Activated CD8-positive, alpha-beta T cell treated with anti-CD3 and anti-CD28 coated beads for 36 hours (primary cell): ENCODE measurements around the gene HTR3B. TPM values are rescaled to one million over a fixed set of nuclear protein-coding genes. Genes with fewer than 3 reads are reported as not detected.
A peak's percentile ranks its signal among the peaks of the same experiment; 100 is the strongest.

ENCODE experiments used
- ATAC-seq: fragments of 200-7000 bp; cut with Tn5 transposase; one replicate; pipeline ENCODE4 v1.10.0; 2021; ENCODE audit warnings: mild to moderate bottlenecking, moderate library complexity
- CTCF ChIA-PET: fragments of 350-600 bp; sonication (Branson Sonifier 250); formaldehyde crosslinking; loops from one replicate; lab custom pipeline; 2021; ENCODE audit warnings: antibody characterized with exemption; lab: Charles Lee
- POLR2A ChIA-PET: fragments of 350-600 bp; sonication (Branson Sonifier 250); formaldehyde crosslinking; loops from one replicate; lab custom pipeline; 2021; ENCODE audit warnings: antibody characterized with exemption; lab: Charles Lee
- DNase-seq: peaks from one replicate; pipeline ENCODE4 v3.0.0-alpha.2; 2020
- H3K27ac Mint-ChIP-seq: one replicate; pipeline ENCODE4 v1.8.0; 2021; ENCODE audit warnings: mild to moderate bottlenecking, mixed read lengths
- H3K27me3 Mint-ChIP-seq: one replicate; pipeline ENCODE4 v1.8.0; 2021; ENCODE audit warnings: mixed read lengths
- H3K36me3 Mint-ChIP-seq: one replicate; pipeline ENCODE4 v1.8.0; 2021; ENCODE audit warnings: low read depth, mixed read lengths
- H3K4me1 Mint-ChIP-seq: one replicate; pipeline ENCODE4 v1.8.0; 2021; ENCODE audit warnings: low read depth, mixed read lengths
- H3K4me3 Mint-ChIP-seq: one replicate; pipeline ENCODE4 v1.8.0; 2021; ENCODE audit warnings: mild to moderate bottlenecking, moderate library complexity, mixed read lengths
- H3K9me3 Mint-ChIP-seq: one replicate; pipeline ENCODE4 v1.8.0; 2021; ENCODE audit warnings: mixed read lengths
- intact Hi-C: fragments of 100-400 bp; cut with micrococcal nuclease; formaldehyde crosslinking; loops from one replicate; pipeline ENCODE4 v1.10.0; 2022
- total RNA-seq, 2 experiments: library from RNA; stranded (reverse); gene quantifications; one replicate each; pipeline ENCODE4 v1.2.3, GENCODE V29; 2021
- TF ChIP-seq, protein P1 (sequence below): fragments of 200-600 bp; IDR thresholded peaks from one replicate; pipeline ENCODE4 v1.8.0; 2022; ENCODE audit warnings: antibody characterized with exemption, mild to moderate bottlenecking

The HTR3B gene
- total RNA-seq, 2 experiments from 2014 or later: not detected

DNA sequence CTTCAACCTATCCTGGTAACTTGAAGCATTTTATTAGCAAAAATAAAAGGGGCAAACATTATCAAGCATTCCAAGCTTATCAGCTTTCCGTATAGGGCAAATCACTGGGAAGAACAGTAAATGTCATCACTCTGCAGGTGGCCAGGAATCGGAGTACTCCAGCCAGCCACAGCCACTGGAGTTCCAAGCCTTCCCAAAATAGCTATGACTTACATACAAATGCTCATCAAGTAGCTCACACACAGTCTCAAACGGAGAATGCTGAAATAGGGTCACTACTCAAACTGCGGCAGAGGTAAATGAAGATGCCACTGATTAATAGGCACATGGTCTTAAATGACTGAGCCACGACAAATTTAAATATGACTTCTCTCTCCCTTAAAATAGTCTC, 31.4 kb upstream of the HTR3B start:
- no peaks in the 10 kb centered on the region for H3K27me3 Mint-ChIP-seq
- DNase-seq (no peak), ATAC-seq (no peak)
- H3K4me1 Mint-ChIP-seq: peaks cover 47% of the 10 kb centered on the region
- H3K4me3 Mint-ChIP-seq: peak overlapping the region; percentile 97
- H3K27ac Mint-ChIP-seq: no peak overlapping the region
- peaks cover 9% of the 10 kb centered on the region for H3K36me3 Mint-ChIP-seq
- TF ChIP-seq, protein P1, sequence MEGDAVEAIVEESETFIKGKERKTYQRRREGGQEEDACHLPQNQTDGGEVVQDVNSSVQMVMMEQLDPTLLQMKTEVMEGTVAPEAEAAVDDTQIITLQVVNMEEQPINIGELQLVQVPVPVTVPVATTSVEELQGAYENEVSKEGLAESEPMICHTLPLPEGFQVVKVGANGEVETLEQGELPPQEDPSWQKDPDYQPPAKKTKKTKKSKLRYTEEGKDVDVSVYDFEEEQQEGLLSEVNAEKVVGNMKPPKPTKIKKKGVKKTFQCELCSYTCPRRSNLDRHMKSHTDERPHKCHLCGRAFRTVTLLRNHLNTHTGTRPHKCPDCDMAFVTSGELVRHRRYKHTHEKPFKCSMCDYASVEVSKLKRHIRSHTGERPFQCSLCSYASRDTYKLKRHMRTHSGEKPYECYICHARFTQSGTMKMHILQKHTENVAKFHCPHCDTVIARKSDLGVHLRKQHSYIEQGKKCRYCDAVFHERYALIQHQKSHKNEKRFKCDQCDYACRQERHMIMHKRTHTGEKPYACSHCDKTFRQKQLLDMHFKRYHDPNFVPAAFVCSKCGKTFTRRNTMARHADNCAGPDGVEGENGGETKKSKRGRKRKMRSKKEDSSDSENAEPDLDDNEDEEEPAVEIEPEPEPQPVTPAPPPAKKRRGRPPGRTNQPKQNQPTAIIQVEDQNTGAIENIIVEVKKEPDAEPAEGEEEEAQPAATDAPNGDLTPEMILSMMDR: no peak
- no peaks in the 10 kb centered on the region for H3K9me3 Mint-ChIP-seq
- ChIA-PET POLR2A (no interaction called here), CTCF (interaction anchor here (1.0 kb wide), 1 partner anchor 388 kb away, joined by 3 read pairs; no protein-coding TSS in a partner anchor)
- intact Hi-C loops: no loop called here

DNA sequence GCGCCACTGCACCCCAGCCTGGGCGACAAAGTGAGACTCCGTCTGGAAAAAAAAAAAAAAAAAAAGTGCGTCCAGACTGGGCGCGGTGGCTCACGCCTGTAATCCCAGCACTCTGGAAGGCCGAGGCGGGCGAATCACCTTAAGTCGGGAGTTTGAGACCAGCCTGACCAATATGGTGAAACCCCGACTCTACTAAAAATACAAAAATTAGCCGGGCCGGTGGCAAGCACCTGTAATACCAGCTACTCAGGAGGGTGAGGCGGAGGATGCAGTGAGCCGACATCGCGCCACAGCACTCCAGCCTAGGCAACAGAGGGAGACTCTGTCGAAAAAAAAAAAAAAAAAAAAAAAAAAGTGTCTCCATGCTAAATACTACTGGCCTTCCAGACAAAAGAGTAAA, 30.5 kb upstream of the HTR3B start:
- intact Hi-C loops: no loop called here
- ChIA-PET CTCF (no interaction called here), POLR2A (no interaction called here)
- peak overlapping the region; percentile 97 for H3K4me3 Mint-ChIP-seq
- DNase-seq (no peak), ATAC-seq (no peak)
- H3K9me3 Mint-ChIP-seq: peaks cover 2% of the 10 kb centered on the region
- H3K27ac Mint-ChIP-seq: peak overlapping the region; percentile 86
- peaks cover 46% of the 10 kb centered on the region for H3K4me1 Mint-ChIP-seq
- TF ChIP-seq, protein P1: no peak
- no peaks in the 10 kb centered on the region for H3K27me3 Mint-ChIP-seq
- peaks cover 9% of the 10 kb centered on the region for H3K36me3 Mint-ChIP-seq

DNA sequence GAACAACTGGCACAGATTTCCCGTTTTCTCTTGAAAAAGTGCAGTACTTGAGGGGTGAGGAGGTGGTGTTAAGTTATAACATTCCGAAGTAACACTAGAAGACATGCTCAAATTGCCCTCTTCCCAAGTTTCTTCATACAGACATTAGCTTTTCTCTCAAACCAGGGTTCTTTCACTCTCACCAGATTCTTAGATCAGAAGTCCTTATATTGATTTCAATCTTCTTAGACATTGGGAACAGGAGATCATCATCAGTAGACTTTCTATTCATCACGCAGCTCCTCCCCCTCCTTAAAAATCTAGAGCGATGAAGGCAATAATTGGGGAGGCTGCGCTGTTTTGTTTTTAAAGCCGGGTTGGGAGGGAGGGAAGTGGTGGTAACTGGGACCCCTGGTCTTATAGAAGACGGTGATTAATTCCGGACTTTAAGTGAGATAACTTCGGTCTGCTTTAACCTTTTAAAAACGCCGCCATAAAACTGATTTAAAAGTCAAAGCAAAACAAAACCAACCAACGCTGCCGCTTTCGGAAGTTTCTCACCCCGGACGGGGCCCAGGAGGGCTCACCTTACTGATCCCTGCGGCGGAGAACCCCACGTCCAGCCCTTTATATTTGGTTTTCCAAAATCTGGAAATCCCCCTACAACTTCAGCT, 29.9 kb upstream of the HTR3B start:
- peak overlapping the region; percentile 86 for H3K27ac Mint-ChIP-seq
- no peaks in the 10 kb centered on the region for H3K27me3 Mint-ChIP-seq
- POLR2A ChIA-PET: no interaction called here
- intact Hi-C loops: no loop called here
- DNase-seq (peak; percentile 71), ATAC-seq (peak; percentile 53)
- peak overlapping the region; percentile 97 for H3K4me3 Mint-ChIP-seq
- H3K36me3 Mint-ChIP-seq: peaks cover 9% of the 10 kb centered on the region
- peaks cover 2% of the 10 kb centered on the region for H3K9me3 Mint-ChIP-seq
- TF ChIP-seq, protein P1: no peak
- H3K4me1 Mint-ChIP-seq: peaks cover 46% of the 10 kb centered on the region
- CTCF ChIA-PET: interaction anchor here (1.2 kb wide), 1 partner anchor 101 kb away, joined by 3 read pairs; the partner anchor contains the start of gene ZW10

DNA sequence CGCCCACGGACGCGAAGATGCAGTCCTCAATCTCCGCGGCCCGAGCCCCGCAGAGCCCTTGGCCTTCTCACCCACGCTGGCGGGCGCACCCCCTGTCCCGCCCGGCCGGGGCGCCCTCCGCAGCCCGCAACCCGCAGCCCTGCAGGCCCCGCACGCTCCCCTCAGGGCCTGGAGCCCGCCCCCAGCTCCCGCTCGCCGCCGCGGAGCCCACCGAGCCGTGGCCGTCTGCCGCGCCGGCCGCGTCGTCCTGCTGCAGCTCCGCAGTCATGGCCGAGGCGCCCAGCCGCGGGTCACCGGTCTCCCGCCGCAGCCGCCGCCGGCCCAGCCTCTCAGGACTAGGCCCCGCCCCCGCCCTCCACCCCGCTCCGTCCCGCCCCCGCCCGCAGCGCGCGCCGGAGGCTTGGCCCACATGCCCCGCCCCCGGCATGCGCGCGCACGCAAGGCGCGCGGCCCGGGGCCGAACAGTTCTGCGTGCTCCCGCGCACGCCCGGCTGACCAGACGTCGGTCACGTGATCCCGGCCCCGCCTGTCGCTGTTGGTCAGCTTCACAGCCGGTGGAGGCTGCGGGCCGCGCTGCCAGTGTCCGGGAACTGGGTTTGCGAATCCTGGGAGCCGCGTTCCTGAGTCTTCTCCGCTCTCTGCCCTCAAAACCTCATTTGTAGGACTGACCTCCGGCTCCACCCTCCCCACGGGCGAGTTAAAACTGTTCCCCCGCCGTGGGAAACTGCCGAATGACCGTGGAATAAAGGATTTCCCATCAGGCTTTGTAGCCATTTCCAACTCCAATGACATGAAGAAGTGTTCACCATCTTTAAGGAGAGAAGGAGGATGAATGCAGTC, 29.1 kb upstream of the HTR3B start, which contains the start of gene USP28:
USP28 (minus strand) TSS at position 339 of the 840 bp plus-strand sequence; CDS start at position 268, 71 bp downstream.
- POLR2A ChIA-PET: no interaction called here
- peak; percentile 80 for DNase-seq
- intact Hi-C loops: no loop called here
- peaks cover 46% of the 10 kb centered on the region for H3K4me1 Mint-ChIP-seq
- peaks cover 9% of the 10 kb centered on the region for H3K36me3 Mint-ChIP-seq
- H3K27ac Mint-ChIP-seq: peak within 1 kb of the TSS; percentile 96
- H3K4me3 Mint-ChIP-seq: peak within 1 kb of the TSS; percentile 97
- TF ChIP-seq, protein P1: no peak
- peaks cover 2% of the 10 kb centered on the region for H3K9me3 Mint-ChIP-seq
- ATAC-seq: peak; percentile 91
- H3K27me3 Mint-ChIP-seq: no peaks in the 10 kb centered on the region
- CTCF ChIA-PET: interaction anchor here (1.2 kb wide), 1 partner anchor 102 kb away, joined by 3 read pairs; the partner anchor contains the start of gene ZW10
